ENCODE measurements around the gene CHAF1A.

DNA sequence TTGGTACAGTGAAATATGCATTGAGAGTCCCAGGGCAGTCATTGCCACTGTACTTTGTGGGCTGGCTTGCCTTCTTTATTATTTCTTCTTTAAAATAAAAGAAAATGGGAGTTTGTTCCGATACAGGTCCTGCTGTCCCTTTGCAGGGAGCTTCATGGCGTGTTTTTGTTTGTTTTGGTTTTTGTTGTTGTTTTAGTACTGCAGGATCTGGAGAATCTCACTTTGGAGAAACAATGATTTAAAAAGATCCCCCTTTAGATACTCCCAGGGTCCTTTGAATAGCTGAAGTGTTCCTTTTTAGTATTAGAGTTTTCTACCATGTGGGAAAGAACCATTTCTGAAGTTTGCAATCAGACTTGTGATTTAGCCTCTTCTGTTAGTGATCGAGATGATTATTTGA, 11.1 kb downstream of the CHAF1A start:
- TF ChIP-seq, protein P1, sequence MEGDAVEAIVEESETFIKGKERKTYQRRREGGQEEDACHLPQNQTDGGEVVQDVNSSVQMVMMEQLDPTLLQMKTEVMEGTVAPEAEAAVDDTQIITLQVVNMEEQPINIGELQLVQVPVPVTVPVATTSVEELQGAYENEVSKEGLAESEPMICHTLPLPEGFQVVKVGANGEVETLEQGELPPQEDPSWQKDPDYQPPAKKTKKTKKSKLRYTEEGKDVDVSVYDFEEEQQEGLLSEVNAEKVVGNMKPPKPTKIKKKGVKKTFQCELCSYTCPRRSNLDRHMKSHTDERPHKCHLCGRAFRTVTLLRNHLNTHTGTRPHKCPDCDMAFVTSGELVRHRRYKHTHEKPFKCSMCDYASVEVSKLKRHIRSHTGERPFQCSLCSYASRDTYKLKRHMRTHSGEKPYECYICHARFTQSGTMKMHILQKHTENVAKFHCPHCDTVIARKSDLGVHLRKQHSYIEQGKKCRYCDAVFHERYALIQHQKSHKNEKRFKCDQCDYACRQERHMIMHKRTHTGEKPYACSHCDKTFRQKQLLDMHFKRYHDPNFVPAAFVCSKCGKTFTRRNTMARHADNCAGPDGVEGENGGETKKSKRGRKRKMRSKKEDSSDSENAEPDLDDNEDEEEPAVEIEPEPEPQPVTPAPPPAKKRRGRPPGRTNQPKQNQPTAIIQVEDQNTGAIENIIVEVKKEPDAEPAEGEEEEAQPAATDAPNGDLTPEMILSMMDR (IDR thresholded peaks at IDR 0.05): no peak
- no peak for TF ChIP-seq POLR2A (IDR thresholded peaks at IDR 0.05)
- no peak for TF ChIP-seq EP300 (IDR thresholded peaks at IDR 0.05)

Measured in tibial nerve (tissue), 4 donors.